GM12873 (cell line): ENCODE data around the gene PSENEN.

Experiments used
- TF ChIP-seq, protein P1 (sequence below): IDR thresholded peaks from 2 replicates; pipeline ENCODE4 v1.5.1; 2012; ENCODE audit warnings: low read depth, mild to moderate bottlenecking, moderate library complexity, low read length, control low read depth; ENCODE audit not compliant: insufficient read depth; ENCODE audit errors: missing control alignments

PSENEN gene

DNA sequence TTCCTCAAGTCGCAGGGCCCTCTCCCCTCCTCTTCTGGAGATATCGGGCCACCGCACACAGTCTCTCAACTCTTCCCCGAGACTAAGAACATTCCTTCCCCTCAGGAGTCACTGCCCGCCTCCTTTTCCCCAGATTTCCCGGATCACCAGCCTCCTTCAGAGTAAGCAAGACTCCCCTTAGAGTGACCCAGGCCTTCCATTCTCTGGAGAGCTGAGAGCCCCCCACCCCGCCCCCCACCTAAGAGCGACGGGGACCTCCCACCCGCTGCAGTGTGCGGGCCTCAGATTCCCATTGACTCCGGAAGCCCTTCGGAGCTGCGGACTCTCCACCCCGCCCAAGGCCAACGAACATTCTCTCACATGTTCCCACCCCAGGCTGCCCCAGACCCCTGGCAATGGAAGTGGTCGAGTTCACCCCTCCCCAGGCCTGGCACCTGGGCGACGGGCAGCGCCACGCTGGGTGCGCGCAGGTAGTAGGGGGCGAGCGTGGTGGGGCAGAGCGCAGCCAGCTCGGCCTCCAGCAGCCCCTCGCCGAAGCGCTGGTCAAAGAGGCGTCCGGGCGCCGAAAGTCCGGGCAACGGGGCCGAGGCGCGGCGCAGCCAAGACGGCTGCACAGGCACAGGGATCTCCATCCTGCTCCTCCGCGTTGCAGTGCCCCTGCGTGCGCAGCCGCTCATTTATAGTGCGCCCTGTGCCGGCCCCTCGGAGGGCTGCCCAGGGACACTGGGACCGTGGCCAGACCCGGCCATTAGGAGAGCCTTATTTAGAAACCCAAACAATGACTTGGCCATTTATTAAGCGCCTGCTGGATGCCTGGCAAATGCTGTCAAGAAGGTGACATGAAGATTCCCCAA, 11.2 kb downstream of the PSENEN start, which contains the start of gene HSPB6:
HSPB6 (minus strand) TSS at position 653 of the 854 bp plus-strand sequence; CDS start at position 632, 21 bp downstream.
- TF ChIP-seq, protein P1, sequence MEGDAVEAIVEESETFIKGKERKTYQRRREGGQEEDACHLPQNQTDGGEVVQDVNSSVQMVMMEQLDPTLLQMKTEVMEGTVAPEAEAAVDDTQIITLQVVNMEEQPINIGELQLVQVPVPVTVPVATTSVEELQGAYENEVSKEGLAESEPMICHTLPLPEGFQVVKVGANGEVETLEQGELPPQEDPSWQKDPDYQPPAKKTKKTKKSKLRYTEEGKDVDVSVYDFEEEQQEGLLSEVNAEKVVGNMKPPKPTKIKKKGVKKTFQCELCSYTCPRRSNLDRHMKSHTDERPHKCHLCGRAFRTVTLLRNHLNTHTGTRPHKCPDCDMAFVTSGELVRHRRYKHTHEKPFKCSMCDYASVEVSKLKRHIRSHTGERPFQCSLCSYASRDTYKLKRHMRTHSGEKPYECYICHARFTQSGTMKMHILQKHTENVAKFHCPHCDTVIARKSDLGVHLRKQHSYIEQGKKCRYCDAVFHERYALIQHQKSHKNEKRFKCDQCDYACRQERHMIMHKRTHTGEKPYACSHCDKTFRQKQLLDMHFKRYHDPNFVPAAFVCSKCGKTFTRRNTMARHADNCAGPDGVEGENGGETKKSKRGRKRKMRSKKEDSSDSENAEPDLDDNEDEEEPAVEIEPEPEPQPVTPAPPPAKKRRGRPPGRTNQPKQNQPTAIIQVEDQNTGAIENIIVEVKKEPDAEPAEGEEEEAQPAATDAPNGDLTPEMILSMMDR, result no peak

DNA sequence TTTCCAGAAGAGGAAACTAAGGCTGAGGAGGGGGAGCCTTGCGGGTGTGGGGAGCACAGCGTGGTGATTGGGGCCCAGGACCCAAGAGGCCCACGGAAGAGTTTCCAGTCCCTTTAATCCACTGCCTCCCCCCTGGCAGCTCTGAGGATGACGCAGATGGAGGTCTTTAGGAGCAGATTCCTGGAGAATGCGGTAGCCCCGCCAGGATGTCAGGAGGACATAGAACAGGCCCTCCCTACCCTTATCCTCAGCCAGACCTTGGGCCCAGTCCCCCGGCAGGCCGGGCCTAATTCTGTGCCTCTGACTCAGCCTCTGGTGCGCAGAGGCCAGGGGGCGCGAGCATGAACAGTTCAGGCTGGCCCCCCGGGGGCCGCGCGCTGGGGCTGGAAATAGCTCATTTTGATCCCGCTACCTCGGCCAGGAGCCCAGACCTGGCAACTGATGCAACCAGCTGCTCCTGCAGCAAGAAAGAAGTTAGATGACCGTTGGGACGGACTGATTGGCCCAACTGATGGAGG, 11.8 kb downstream of the PSENEN start:
- TF ChIP-seq, protein P1, result no peak

DNA sequence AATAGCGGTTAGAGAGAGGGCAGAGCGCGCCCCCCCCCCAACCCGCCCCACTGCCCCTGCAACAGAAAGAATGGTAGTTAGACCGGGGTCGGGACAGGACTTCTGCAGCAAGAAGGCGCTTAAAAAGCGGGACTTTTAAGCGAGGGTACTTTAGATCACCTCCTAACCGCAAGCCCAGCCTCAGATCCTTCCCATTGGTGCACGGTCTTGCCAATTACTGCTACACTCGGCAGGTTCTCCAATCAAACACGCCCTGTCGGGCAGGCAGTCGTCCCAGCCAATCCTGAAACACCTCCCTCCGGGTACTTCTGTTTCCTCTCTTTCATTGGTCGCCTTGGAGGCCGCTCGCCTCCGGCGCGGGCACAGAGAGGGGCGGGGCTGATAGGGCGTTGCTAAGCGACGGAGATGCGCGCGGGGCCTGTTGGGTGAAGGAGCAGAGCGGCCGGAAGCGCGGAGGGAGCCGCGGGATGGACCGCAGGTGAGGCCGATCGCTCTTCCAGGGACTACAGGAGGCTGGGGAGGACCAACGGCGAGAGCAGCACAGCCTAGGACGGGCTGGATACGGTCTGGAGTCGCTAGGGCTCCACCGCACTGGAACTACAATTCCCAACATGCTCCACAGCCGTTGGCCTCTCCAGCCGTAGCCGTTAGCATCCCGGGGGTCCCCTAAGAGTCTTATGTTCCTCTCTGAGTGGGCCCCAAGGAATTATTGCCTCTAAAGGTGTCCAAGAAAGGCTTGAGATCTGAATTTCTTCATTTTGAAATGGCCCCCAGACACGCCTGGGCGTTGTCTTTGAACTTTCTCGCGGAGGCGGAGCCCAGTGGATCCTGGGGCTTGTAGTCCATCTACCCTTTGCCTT, 12.5 kb downstream of the PSENEN start, which contains the start of gene PROSER3:
PROSER3 (plus strand) TSS at position 428 of the 860 bp plus-strand sequence; CDS start at position 468, 40 bp downstream.
- TF ChIP-seq, protein P1, result no peak

DNA sequence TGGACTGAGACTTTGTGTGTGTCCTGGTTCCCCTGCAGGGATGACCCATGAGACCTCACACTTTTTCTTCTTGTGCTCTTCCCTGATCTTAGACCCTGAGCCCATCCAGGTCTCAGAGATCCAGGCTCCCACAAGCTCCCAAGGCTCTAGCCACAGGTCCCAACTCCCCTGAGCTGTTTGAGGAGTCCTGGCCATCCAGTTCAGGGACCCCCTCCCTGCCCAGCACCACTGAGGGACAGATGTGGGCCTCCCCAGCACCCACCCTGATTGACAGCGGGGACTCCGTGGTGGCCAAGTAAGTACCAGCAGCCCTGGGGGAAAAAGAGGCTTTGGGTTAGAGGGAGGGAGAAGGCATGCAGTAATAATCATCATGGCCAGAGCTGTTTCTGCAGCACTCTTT, 14.2 kb downstream of the PSENEN start:
- TF ChIP-seq, protein P1, result no peak

DNA sequence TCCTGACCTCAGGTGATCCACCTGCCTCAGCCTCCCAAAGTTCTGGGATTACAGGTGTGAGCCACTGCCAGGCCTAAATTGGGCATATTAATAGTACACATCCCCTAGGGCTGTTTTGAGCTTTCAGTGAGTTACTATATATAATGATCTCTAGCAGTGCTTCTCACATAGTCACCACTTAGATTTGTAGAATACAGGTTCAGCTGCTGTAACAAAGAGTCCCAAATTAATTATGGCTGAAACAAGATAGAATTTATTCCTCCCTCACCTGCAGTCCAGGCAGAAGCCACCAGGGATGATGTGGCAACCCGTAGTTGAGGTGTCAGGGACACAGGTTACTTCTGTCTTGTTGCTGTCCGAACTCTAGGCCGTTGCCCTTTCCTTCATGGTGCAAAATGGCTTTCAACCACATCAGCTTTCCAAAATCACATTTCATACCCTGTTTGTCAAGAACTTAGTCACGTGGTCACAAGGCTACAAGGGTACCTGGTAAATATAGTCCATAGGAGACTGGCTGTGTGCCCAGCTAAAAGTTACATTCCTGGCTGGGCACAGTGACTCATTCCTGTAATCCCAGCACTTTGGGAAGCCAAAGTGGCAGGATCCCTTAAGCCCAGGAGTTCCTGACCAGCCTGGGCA, 15.4 kb downstream of the PSENEN start:
- TF ChIP-seq, protein P1, result no peak

DNA sequence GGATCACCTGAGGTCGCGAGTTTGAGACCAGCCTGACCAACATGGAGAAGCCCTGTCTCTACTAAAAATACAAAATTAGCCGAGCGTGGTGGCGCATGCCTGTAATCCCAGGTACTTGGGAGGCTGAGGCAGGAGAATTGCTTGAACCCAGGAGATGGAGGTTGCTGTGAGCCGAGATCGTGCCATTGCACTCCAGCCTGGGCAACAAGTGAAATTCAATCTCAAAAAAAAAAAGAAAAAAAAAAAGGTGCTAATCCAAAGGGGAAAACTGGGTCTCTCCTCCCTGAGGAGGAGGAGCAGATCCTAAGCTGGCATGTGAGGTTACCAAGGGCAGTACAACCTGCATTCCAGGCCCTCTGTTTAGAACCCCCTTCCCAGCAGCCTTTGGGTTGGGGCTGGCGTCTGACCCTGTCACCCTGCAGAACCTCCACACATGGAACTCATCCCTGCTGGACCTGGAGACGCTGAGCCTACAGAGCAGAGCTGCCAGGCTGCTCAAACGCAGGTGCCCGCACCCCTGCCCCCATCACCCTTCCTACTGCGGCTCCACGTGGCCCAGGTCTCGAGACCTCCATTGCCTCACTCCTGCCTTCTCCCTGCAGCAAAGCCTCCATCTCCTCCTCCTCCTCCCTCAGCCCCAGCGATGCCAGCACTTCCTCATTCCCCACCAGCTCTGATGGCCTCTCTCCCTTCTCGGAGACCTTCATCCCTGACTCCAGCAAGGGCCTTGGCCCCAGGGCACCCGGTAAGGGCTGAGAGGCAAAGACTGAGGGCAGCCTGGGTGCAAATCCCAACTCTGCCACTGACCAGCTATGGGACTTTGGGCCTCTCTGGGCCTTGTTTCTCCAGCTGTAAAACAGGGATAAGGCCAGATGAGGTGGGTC, 19.2 kb downstream of the PSENEN start:
- TF ChIP-seq, protein P1, result no peak
